Fibroblast of skin of back (primary cell): Measurements from ENCODE around the gene TUBA4A.

Experiments used
- DNase-seq: peaks from one replicate; pipeline ENCODE4 v3.0.0-alpha.2; 2013

Gene TUBA4A

GRCh38 chr2:219286436-219287115 is 32.9 kb upstream of the TUBA4A start:
- DNase-seq = no peak

GRCh38 chr2:219285894-219286425 is 32.2 kb upstream of the TUBA4A start:
- peak; percentile 76 for DNase-seq

- no peak for DNase-seq
These were observed 31.6 kb upstream of the TUBA4A start for GRCh38 chr2:219285373-219285735.

- no peak for DNase-seq
These were observed 31.0 kb upstream of the TUBA4A start for GRCh38 chr2:219284501-219285372.

- no peak for DNase-seq
These were observed 29.3 kb upstream of the TUBA4A start for GRCh38 chr2:219282943-219283581.

GRCh38 chr2:219282375-219282774 is 28.7 kb upstream of the TUBA4A start:
- no peak for DNase-seq

- DNase-seq = no peak
These were observed 27.9 kb upstream of the TUBA4A start for GRCh38 chr2:219281588-219281987.

- DNase-seq = no peak
These were observed 26.9 kb upstream of the TUBA4A start for GRCh38 chr2:219280651-219281050.

- no peak for DNase-seq
These were observed 26.3 kb upstream of the TUBA4A start for GRCh38 chr2:219279916-219280516.

GRCh38 chr2:219279151-219279915 is 25.6 kb upstream of the TUBA4A start, which contains the start of gene DNAJB2:
Gene DNAJB2 (plus strand): TSS chr2:219279366. CDS start chr2:219279834, 468 bp downstream.
- peak; percentile 99 for DNase-seq

GRCh38 chr2:219278655-219279150 is 25.0 kb upstream of the TUBA4A start:
- no peak for DNase-seq

GRCh38 chr2:219277703-219278654 is 24.3 kb upstream of the TUBA4A start:
- DNase-seq = peak; percentile 86

GRCh38 chr2:219274361-219274921 is 20.7 kb upstream of the TUBA4A start:
- peak; percentile 94 for DNase-seq

GRCh38 chr2:219273937-219274336 is 20.2 kb upstream of the TUBA4A start:
- DNase-seq = peak; percentile 28

- DNase-seq = peak; percentile 17
These were observed 19.3 kb upstream of the TUBA4A start for GRCh38 chr2:219272995-219273394.

- DNase-seq = no peak
These were observed 18.6 kb upstream of the TUBA4A start for GRCh38 chr2:219272356-219272755.

GRCh38 chr2:219271021-219271420 is 17.3 kb upstream of the TUBA4A start:
- no peak for DNase-seq

- DNase-seq = no peak
These were observed 16.3 kb upstream of the TUBA4A start for GRCh38 chr2:219270055-219270372.

- no peak for DNase-seq
These were observed 15.8 kb upstream of the TUBA4A start for GRCh38 chr2:219269362-219270054.

- no peak for DNase-seq
These were observed 14.6 kb upstream of the TUBA4A start for GRCh38 chr2:219268294-219268693.
